NCI-H1436 treated with DMSO at 0.1 percent for 48 hours (cell line): Measurements from ENCODE around the gene FOXP1.

ENCODE experiments used
- DNase-seq: peaks from one replicate; lab custom pipeline; 2025; lab: John Stamatoyannopoulos, UW

The FOXP1 gene

DNA sequence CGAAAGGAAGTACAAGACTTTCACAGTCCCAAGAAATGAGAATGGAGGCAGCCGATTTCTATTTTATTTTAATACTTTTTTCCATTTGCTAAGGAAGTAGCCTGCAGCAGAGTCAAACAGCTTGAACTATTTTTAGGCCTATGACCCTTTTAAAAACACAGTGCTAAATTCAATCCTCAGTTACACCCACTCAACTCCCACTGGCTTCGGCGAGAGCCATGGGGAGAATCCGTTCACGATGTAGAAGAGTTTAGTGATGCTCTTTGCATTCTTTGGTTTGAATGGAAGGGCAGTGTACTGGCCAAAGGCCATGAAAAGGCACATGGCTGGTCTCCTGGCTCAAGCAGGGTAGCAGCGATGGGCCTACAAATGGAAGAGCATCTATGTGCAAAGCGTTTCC is 343.5 kb downstream of the FOXP1 start:
- no peak for DNase-seq

GRCh38 chr3:71238355-71238757 is 345.2 kb downstream of the FOXP1 start:
- no peak for DNase-seq

DNA sequence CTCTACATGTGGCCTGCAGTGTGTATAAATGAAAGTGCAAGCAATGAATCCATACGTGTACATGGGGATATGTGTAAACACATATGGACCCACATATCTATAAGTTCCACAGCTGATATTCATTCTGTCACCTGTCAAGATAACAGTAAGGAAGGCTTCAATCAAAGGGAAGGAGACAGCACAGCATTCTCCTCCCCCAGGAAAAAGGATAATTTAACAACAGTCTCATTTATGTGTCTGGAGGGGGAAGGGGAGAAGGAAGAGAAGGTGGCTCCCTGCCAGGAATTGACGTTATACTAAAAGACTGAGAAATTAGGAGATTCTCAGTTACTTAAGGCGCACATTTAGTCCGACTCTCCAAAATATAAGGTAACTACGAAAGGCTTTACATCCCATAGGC is 345.9 kb downstream of the FOXP1 start:
- DNase-seq: no peak

GRCh38 chr3:71235846-71236245 is 347.7 kb downstream of the FOXP1 start:
- DNase-seq: no peak

DNA sequence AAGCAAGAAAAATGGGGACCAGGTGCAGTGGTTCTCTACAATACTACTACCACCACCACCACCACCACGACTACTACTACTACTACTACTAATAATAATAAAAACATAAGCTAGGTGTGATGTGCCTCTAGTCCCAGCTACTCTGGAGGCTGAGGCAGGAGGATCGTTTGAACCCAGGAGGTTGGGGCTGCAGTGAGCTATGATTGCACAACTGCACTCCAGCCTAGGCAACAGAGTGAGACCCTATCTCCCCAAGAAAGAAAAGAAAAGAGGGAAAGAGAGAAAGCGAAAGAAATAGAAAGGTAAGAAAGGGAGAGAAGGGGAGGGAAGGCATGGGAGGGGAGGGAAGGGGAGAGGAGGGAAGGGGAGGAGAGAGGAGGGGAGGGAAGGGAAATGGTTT is 350.6 kb downstream of the FOXP1 start:
- DNase-seq: no peak

GRCh38 chr3:71232175-71232679 is 351.3 kb downstream of the FOXP1 start:
- DNase-seq: no peak

- no peak for DNase-seq
These were observed 351.8 kb downstream of the FOXP1 start for GRCh38 chr3:71231680-71232079.

DNA sequence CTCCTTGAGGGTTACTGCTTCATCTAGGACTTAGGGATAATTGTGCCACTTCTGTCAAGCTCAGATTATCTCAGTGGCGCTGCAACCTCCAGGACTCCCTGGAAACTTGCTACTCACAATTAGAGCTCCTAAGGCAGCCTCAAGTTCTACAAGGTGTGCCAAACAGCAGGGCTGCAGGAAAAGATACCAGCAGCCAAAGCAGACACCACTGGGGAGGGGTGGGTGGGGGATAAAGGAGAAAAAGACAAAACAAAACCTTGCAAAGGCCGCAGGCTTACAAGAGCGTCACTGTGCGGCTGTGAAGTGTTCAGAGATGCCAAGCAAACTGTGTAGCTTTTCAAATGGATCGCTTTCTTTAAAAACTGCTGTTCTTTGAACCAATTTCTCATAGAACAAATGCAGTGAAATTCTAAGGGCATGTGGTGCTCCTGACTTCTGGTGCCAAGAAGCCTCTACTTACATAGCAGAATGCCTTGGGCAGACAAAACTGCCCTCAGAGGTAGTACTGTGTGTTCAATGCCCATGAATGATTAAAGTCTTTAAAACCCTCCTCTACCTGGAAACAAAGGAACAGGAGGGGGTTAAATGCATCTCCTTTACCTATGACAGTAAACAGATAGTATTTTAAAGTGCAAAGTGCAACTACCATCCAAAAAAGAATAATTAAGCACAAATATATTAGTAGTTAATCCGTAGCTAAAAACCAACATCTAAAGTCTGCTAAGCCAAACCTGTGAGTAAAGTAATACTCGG is 353.4 kb downstream of the FOXP1 start:
- DNase-seq: no peak

DNA sequence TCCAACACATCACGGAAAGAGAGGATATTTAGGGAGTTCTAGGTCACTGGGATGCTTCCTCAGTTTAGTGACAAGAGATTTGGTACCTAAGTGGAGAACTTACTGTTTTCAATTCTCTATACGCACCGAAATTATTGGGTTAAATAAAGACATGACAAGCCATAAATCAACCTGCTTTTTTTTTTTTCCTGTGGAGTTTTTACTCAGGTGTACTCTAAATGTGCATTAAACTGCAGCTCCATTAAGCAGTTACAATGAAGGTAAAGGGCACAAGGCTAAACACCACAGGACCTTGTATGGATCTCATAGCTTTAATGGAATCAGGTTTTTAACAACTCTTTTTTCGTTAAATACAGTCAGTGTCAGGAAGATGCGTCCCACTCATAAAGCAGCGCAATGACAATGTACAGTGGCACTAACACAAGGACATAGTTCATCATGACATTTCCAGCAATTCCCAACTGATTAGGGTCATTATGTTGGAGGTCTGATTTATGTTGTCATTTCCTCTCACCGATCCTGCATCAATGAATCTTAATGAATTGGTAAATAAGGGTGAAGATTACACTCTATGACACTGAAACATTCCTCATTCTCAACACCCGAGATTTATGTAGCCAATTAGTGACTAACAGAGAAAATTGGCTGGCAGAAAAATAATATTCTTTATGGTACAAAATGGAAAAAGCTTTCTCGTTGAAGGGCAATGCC is 355.2 kb downstream of the FOXP1 start:
- DNase-seq: peak; percentile 49

GRCh38 chr3:71227270-71227661 is 356.3 kb downstream of the FOXP1 start:
- DNase-seq: no peak

DNA sequence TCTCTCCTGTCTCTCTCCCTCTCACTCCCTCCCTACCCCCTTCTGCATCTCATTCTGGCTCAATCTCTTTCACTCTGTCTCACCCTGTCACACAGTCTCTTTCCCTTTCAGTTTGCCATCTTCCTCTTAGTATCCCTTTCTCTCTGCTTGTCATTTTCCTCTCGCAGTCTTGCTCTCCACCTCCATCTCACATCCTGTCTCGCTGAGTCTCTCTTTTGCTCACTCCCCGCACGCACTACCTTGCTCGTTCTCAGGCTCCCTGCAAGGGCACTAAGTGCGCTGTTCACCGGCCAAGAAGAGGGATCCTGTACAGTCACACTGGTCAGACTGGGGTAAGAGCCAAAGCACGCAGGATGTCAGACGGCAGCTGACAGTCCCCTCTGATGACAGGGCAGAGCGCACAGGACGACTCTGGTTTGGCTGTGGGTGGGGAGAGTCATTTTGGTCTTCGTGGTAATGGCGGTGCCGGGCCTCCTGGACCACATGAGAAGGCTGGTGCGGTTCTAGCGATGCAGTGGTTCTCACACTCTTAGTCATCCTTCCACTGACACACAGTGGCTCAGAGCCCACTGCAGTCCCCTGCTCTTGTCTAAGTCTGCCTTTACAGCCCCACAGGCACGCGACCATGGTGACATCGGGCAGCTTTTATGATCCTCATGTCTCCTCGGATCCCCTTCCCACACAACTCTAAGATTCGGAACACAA is 356.8 kb downstream of the FOXP1 start:
- no peak for DNase-seq

- DNase-seq: no peak
These were observed 357.5 kb downstream of the FOXP1 start for GRCh38 chr3:71225951-71226564.

GRCh38 chr3:71225002-71225684 is 358.4 kb downstream of the FOXP1 start:
- DNase-seq: no peak

DNA sequence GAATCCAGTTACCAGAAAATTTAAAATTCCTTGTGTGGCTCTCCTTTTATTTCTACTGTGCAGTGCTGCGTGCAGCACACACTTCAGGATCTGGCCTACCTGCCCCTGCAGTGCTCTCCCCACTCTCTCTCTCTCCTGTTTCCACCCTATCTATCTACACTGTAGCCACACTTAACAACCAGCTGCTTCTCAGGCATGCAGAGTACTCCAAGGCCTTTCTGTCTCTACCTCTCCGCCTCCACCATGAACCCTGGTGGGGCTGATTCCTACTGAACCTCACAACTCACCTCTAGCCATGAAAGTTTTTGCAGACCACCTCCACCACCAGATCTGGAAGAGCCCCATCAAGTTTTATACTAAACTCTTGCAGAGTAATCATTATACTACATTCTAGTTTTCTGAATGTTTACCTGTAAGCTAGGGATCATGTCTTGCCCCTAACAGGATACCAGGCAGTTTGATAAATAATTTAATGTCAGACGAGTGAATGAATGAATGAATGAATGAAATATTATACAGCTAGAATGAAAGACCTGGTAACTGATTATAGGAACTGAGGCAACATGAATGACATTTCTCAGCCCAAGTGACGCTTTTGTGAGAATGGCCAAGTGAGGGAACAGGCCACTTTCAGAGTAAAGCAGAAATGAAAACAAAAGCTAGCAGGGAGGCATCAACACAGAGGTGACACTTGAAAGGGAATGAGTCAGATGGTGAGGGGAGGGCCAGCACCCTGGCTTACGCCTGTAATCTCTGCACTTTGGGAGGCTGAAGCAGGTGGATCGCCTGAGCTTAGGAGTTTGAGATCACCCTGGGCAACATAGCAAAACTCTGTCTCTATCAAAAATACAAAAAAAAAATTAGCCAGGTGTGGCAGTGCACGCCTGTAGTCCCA is 363.5 kb downstream of the FOXP1 start:
- no peak for DNase-seq

- DNase-seq: no peak
These were observed 365.0 kb downstream of the FOXP1 start for GRCh38 chr3:71218508-71218907.

DNA sequence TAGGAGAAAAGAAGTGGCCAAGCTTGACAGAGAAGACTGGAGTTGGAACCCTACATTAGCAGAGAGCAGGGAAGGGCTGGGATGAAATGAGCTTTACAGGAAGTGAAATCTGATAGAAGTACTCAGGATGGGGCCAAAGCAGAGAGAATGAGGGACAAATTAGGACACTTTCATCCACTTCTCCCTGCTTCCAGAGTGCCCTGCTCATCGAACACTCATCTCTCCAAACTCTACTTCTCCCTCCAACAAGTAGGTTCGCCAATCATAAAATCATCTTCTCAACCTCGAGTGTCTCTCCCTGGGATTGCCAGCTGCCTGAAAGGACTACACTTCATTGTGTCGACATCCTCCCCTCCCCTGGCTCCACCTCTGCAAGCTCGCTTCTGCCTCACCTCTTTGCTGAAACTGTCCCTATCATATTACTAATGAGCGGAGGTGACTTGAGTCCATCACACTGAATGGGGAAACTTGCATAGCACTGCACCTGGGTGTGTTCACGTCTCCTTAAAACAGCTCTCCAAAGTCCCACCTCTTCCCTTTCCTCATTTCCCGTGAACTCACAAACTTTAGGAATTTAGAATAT is 365.8 kb downstream of the FOXP1 start:
- DNase-seq: no peak

DNA sequence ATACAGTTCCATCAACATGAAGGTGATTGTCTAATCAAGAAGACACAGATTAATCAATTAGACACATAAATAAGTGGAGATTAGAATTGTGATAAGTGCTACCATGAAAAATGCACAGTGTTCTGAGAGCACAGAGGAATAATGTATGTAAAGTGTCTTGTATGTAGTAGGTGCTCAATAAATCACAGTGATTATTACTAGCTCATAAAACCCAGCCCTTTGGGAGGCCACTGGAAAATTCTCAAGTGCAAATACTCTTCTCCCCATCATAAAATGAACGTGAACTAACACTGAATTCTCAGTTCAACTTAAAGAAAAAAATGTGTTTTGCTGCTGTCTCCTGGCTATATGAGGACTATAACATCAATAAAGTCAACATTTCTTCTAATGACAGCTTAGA is 368.2 kb downstream of the FOXP1 start:
- no peak for DNase-seq

- DNase-seq: no peak
These were observed 368.7 kb downstream of the FOXP1 start for GRCh38 chr3:71214797-71215196.

GRCh38 chr3:71214016-71214415 is 369.5 kb downstream of the FOXP1 start:
- no peak for DNase-seq

DNA sequence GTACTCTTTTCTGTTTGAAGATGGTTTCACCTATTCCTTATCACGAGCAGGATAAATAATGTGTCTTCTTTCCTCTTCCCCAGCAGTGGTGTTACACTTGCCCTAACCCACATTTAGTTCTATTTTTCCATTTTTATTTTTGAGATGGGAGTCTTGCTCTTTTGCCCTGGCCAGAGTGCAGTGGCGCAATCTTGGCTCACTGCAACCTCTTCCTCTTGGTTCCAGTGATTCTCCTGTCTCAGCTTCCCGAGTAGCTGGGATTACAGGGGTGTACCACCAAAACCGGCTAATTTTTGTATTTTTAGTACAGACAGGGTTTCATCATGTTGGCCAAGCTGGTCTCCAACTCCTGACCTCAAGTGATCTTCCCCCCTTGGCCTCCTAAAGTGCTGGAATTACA is 372.4 kb downstream of the FOXP1 start:
- DNase-seq: no peak
